NCI-H446 (cell line): ENCODE results near the gene MATN4.

Experiments
- DNase-seq, 2 experiments: peaks; one replicate each; lab custom pipeline; 2025; lab: John Stamatoyannopoulos, UW

The MATN4 gene

GRCh38 chr20:45341579-45341938 is 33.5 kb upstream of the MATN4 start:
- no peak for DNase-seq

GRCh38 chr20:45340951-45341350 is 32.9 kb upstream of the MATN4 start:
- no peak for DNase-seq

- DNase-seq: no peak
Measured at GRCh38 chr20:45340236-45340847, 32.2 kb upstream of the MATN4 start.

- DNase-seq: no peak
Measured at GRCh38 chr20:45339799-45340198, 31.7 kb upstream of the MATN4 start.

DNA sequence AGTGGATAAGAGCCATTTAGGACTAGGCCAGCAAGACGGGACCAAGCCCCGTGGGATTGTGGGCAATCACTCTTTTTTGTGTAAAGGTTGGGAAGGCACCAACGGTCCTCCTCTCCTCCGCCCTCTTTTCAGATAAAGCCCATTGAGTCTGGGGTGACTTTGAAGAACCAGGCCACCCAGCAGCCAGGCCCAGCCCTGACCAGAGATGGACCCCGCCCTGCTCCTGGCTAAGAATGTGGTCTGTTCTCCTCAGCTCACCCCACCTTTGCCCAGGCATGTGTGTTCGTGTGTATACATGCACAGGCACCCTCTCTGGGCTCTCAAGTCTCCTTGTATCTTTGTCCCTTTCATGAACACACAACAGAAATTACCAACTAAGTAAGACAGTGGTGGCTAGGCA is 31.0 kb upstream of the MATN4 start:
- no peak for DNase-seq

- DNase-seq: no peak
Measured at GRCh38 chr20:45338121-45339030, 30.3 kb upstream of the MATN4 start.

DNA sequence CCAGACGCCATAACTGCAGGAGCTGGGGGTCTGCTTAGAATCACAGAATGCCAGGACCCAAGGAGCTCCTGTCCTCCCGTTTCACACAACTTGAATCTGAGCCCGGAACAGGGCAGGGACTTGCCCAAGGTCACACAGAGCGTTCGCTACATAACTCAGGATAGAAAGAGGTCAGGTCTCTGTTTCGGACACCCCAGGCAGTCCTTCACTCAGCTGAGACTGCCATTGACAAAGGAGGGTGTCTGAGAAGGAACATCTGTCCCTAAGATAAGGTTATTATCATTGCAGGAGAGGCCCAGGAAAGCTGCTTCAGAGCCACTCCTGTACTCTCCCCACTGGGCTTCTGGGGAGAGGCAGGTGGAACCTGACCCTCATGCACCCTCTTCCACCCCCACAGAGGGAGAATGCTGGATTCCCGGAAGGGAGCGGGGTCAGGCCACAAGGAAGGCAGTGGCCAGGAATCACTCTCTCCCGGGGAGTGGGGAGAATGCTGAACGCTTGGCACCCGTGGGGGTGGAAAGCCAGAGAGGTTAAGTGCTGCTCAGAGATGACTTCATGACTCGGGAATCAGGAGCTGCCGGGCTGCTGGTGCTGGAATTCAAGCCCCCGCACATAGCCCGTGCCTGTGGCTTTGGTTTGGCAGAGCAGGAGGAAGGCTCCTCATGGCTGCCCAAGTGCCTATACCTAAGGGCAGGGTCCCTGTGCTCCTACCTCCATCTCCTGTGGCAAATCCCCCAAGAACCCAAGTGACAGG is 29.4 kb upstream of the MATN4 start:
- no peak for DNase-seq

GRCh38 chr20:45336530-45337366 is 28.6 kb upstream of the MATN4 start:
- DNase-seq: no peak

GRCh38 chr20:45330476-45330875 is 22.4 kb upstream of the MATN4 start:
- DNase-seq: no peak

DNA sequence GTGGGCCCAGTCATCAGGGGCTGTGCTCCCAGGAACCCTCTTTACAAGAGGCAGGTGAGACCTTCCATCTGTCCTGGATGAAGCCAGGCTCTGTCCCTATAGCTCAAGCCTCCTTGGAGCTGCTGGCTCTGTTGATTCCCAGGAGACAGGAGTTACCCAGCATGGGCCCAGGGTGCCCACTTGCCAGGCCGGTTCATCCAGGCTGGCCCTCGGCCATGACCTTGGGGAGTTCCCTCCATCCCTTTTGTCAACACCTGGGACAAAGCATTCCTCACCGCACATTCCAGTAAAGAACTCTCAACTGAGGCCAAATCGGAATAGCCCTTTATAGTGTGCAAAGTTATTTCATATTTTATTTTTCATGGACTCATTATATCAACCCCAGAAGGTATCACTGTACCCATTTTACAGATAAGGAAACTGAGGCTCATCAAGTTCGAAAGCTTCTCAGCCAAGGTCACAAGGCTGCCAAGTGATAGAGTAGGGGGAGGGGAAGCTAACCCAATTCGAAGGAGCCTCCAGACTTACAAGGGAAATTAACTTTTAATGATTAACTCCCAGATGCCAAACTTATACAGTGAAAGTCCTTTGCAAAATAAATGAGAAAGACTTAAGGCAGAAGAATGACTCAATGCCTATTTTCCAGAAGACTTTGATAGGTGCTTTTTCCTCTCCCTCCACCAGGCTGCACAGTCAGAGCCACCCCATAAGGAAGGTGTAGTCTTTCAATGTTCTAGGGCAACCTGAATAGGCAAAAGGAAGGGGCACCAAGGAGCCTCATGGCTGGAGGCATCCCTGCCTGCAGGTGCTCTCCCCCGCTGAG is 21.6 kb upstream of the MATN4 start:
- no peak for DNase-seq

DNA sequence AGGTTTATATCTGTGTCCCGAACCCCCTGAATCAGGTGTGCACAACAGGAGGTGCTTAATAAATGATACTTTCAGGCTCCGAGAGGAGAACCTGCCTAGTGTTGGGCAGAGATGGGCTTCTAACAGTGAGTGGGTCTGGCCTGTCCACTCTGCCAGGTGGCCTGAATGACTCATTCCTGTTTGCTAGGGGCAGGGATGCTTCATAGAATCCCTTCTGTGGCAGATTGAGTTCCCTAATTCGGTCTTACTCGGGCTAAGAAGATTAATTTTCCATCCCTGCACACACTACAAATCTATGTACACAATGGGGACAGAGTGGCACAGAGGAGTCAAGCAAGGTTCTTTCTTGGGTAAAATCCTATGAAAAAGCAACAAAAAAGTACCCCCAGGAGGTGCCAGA is 20.4 kb upstream of the MATN4 start:
- DNase-seq: no peak

- DNase-seq: no peak
Measured at GRCh38 chr20:45325371-45325770, 17.3 kb upstream of the MATN4 start.

DNA sequence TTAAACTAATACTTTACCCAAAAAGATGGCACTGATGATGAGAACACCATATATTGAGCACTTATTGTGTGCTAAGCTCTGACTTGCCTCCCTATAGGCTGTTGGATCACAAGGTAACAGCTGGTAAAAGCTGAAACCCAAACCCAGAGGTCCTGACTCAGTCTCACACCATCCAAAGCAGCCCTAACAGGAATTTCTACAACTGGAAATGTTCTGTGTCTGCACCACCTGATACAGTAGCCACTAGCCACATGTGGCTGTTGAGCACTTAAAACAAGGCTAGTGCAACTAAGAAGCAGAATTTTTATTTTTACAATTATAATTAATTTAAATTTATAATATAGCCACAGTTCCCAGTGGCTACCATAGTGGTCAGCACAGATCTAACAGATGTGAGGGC is 15.6 kb upstream of the MATN4 start:
- no peak for DNase-seq

- DNase-seq: peak; percentile 7 to 24
Measured at GRCh38 chr20:45322952-45323383, 14.9 kb upstream of the MATN4 start.

DNA sequence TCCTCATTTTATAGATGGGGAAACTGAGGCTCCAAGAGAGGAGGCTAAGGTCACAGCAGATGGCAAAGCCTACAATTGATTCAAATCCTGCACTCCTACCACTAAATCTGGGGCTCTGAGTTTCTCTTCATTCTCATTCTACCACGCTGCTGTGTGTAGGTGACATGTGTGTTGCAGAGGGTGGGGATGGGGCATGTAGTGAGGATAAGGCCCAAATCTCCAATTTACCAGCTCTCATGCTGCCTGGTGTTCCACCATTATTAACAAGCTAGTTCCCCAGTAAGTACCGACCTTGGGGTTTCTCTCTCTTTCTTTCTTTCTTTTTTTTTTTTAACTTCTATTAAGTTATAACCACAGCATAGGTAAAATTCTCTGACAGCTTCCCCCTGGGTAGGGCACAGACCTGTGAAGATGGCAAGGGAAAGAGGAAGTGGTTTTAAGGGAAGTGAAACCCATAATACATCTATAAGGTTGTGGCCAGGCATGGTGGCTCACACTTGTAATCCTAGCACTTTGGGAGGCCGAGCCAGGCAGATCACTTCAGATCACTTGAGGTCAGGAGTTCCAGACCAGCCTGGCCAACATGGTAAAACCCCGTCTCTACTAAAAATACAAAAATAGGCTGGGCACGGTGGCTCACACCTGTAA is 13.0 kb upstream of the MATN4 start:
- DNase-seq: no peak

DNA sequence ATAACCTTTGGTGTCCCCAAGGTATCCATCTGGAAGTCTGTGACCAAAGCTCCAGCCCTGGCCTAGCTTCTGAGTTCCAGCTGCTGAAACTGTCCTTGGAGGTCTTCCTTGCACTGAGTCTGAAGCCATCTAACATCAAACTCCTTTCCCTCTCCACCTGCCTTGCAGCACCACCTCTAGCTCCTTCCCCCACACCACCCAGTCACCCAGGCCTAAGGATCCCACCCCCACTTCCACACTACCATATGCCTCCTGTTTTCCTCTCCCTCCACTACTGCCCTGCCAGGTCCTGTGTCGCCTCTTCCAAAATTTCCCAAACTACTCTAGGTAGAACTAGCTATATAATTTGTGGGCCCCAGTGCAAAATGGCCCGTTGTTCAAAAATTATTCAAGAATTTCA is 10.8 kb upstream of the MATN4 start:
- DNase-seq: no peak

GRCh38 chr20:45318386-45318939 is 10.4 kb upstream of the MATN4 start:
- DNase-seq: no peak

- DNase-seq: no peak
Measured at GRCh38 chr20:45317826-45318225, 9.7 kb upstream of the MATN4 start.

DNA sequence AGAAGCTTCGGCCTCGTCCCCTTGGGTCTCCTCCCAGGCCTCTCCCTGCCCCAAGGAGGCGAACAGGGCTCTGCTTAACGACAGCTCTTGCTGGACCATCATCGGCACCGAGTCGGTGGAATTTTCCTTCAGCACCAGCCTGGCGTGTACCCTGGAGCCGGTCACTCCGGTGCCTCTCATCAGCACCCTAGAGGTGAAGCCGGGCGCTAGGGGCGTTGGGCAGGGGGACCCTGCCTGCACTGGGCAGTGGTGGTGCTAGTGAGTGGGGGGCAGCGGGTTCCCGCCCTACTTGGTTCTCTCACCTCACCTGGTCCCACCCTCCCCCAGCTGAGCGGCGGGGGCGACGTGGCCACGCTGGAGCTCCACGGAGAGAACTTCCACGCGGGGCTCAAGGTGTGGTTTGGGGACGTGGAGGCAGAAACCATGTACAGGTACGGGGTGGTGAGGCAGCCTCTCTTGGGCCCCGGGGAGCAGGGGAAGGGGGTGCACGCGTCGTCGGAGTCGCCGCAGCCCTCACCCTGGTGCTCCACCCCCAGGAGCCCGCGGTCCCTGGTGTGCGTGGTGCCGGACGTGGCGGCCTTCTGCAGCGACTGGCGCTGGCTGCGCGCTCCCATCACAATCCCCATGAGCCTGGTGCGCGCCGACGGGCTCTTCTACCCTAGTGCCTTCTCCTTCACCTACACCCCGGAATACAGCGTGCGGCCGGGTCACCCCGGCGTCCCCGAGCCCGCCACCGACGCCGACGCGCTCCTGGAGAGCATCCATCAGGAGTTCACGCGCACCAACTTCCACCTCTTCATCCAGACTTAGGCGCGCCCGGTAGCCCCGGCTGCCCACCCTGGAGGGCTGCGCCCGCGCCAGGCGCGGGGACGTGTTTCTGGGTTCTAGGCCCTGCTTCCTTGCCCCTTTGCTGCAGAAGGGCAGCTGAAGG is 8.3 kb upstream of the MATN4 start:
- DNase-seq: no peak
